K562 (cell line): ENCODE measurements around the gene GSPT2. TPM values are rescaled to one million over a fixed set of nuclear protein-coding genes. Genes with fewer than 3 reads are reported as not detected.
"Not testable (repeated sequence)": the region's sequence is repeated elsewhere in the genome, so short reads cannot be mapped to it uniquely, and the experiment has no call there.

Experiments
- ATAC-seq: fragments of 200-7000 bp; cut with Tn5 transposase; 3 replicates; pipeline ENCODE4 v1.9.1; 2020; ENCODE audit warnings: moderate library complexity
- BruUV-seq: library from RNA; stranded (reverse); fragments of 400-500 nt; replicated peaks from 2 replicates; lab custom pipeline; 2021; lab: Mats Ljungman, UMichigan
- CTCF ChIA-PET: fragments of 300-600 bp; formaldehyde crosslinking; extraction: SDS; loops from one replicate; lab custom pipeline; 2021; ENCODE audit warnings: low intra/inter-chr PET ratio; lab: Yijun Ruan, JAX
- POLR2A ChIA-PET: fragments of 300-600, 350-650 bp; sonication (Branson Sonifier 250); formaldehyde crosslinking; extraction: SDS; loops from one replicate; lab custom pipeline; 2021; ENCODE audit warnings: antibody characterized with exemption, inconsistent platforms; lab: Yijun Ruan, JAX
- DNase-seq, 4 experiments: peaks; one replicate each; pipeline versions ENCODE4 v3.0.0 to v3.0.0-alpha.2; 2011 to 2018; ENCODE audit warnings: low spot score in 3 of 4, mixed read lengths in 3 of 4; ENCODE audit errors: extremely low read depth in 1 of 4
- FAIRE-seq: peaks from 2 replicates; lab custom pipeline; 2011; peaks lifted over from hg19 to GRCh38; lab: Jason Lieb, UNC
- H2AFZ ChIP-seq: 2 replicates; pipeline ENCODE4 v1.6.0; 2011; ENCODE audit warnings: low read depth, low read length, control low read depth, inconsistent platforms
- H3K27ac ChIP-seq: fragments of 200-600 bp; 3 replicates; pipeline ENCODE4 v1.8.0; 2011; ENCODE audit warnings: low read depth, mild to moderate bottlenecking, control low read depth, inconsistent platforms, low read length, moderate library complexity, mixed read lengths; ENCODE audit errors: extremely low read depth
- H3K27me3 ChIP-seq, 2 experiments: fragments of 300-600 bp in 1 of 2; 2 replicates in 1 of 2; 3 replicates in 1 of 2; pipeline versions ENCODE4 v1.6.0 to v1.8.0; 2011; ENCODE audit warnings: inconsistent platforms in 2 of 2, low read length in 2 of 2, mild to moderate bottlenecking in 1 of 2, mixed read lengths in 1 of 2, moderate library complexity in 1 of 2; ENCODE audit not compliant: control insufficient read depth in 2 of 2, insufficient read depth in 2 of 2
- H3K36me3 ChIP-seq: fragments of 300-600 bp; 3 replicates; pipeline ENCODE4 v1.8.0; 2011; ENCODE audit warnings: mild to moderate bottlenecking, low read length, inconsistent platforms; ENCODE audit not compliant: control insufficient read depth, insufficient read depth
- H3K4me1 ChIP-seq, 2 experiments: fragments of 200-600 bp in 1 of 2; replicated peaks in 1 of 2; 2 replicates in 1 of 2; 3 replicates in 1 of 2; pipeline versions ENCODE4 v1.5.1 to v1.8.0; 2011; ENCODE audit warnings: inconsistent platforms in 2 of 2, low read length in 2 of 2, mild to moderate bottlenecking in 1 of 2, mixed read lengths in 1 of 2, moderate library complexity in 1 of 2; ENCODE audit not compliant: control insufficient read depth in 2 of 2, insufficient read depth in 2 of 2
- H3K4me2 ChIP-seq: 2 replicates; pipeline ENCODE4 v1.6.1; 2011; ENCODE audit warnings: low read length, control low read depth, inconsistent platforms, mixed read lengths; ENCODE audit not compliant: insufficient read depth
- H3K4me3 ChIP-seq: fragments of 200-600 bp; sonication (generic), shearing (Covaris generic); 2 replicates; pipeline ENCODE4 v1.5.1; 2016; ENCODE audit warnings: control low read depth, inconsistent platforms
- H3K79me2 ChIP-seq: fragments of 200-600 bp; 3 replicates; pipeline ENCODE4 v1.8.0; 2011; ENCODE audit warnings: low read length, inconsistent platforms; ENCODE audit not compliant: control insufficient read depth, insufficient read depth
- H3K9ac ChIP-seq, 2 experiments: 2 replicates each; pipeline versions ENCODE4 v1.6.0 to v1.6.1; 2011; ENCODE audit warnings: low read depth in 2 of 2, low read length in 2 of 2, control low read depth in 1 of 2, inconsistent platforms in 1 of 2, mild to moderate bottlenecking in 1 of 2, mixed read lengths in 1 of 2; ENCODE audit not compliant: insufficient read depth in 1 of 2
- H3K9me1 ChIP-seq: one replicate; pipeline ENCODE4 v1.6.0; 2011; ENCODE audit warnings: inconsistent platforms, mild to moderate bottlenecking, low read length, moderate library complexity; ENCODE audit not compliant: control insufficient read depth, insufficient read depth
- H3K9me3 ChIP-seq: replicated peaks from 2 replicates; pipeline ENCODE4 v1.5.1; 2011; ENCODE audit warnings: low read depth, low read length, inconsistent platforms; ENCODE audit not compliant: control insufficient read depth, insufficient read depth
- H4K20me1 ChIP-seq: replicated peaks from 2 replicates; pipeline ENCODE4 v1.6.1; 2011; ENCODE audit warnings: low read length, inconsistent platforms, mixed read lengths; ENCODE audit not compliant: control insufficient read depth, insufficient read depth
- WGBS: fragments of 100-300 bp; shearing (Covaris generic); methylation state at CpG from one replicate; pipeline ENCODE4 v1.1.6; 2016; ENCODE audit warnings: low coverage, mixed read lengths; ENCODE audit not compliant: insufficient coverage; ENCODE audit errors: missing lambda C conversion rate; 5-methylcytosine and 5-hydroxymethylcytosine counted together
- in situ Hi-C: fragments of 300-500 bp; cut with MboI; formaldehyde crosslinking; loops from 4 replicates; pipeline ENCODE4 v1.15.0; 2018; ENCODE audit warnings: inconsistent platforms, mixed read lengths
- intact Hi-C: fragments of 100-400 bp; cut with micrococcal nuclease; formaldehyde crosslinking; loops from 2 replicates; pipeline ENCODE4 v1.14.2; 2022
- polyA plus RNA-seq, 8 experiments: library from polyadenylated mRNA; depleted of rRNA in 4 of 8; stranded (reverse) in 5 of 8; unstranded in 3 of 8; fragments of >200 nt; fragmentation: Nextera tagmentation in 2 of 8; fragmentation: Illumina TruSeq in 1 of 8; extraction: Ambion mirVana in 2 of 8; extraction: Trizol in 1 of 8; gene quantifications; 2 replicates each; pipeline versions ENCODE4 v1.2.1 to v1.2.3, GENCODE V29; 2011 to 2014; ENCODE audit warnings: inconsistent platforms in 1 of 8, missing spikeins in 1 of 8
- total RNA-seq, 7 experiments: library from RNA; depleted of rRNA in 6 of 7; stranded (reverse); fragments of >200 nt in 6 of 7; fragmentation: Illumina TruSeq in 2 of 7; extraction: Trizol in 2 of 7; gene quantifications; 2 replicates each; pipeline versions ENCODE4 v1.2.1 to v1.2.3, GENCODE V29; 2011 to 2021; ENCODE audit warnings: low replicate concordance in 1 of 7

GSPT2 gene
- total and polyA plus RNA-seq, 9 of the 15 experiments (the other 6 are each of a cell fraction or from before 2014, with no cell fraction given) = 0.93 to 4.2 (median 3.4) TPM

GRCh38 chrX:51710277-51711164 lies 32.7 kb upstream of the GSPT2 start, which contains the start of gene CENPVL1:
Gene CENPVL1 (plus strand): TSS chrX:51710512. CDS start chrX:51710512, 0 bp downstream.
- H3K79me2 ChIP-seq, POLR2A ChIA-PET, H3K36me3 ChIP-seq, H2AFZ ChIP-seq, H3K9me1 ChIP-seq, H3K27me3 ChIP-seq, CTCF ChIA-PET, H3K9me3 ChIP-seq, BruUV-seq, H3K9ac ChIP-seq, FAIRE-seq, DNase-seq, H3K4me1 ChIP-seq, ATAC-seq, H4K20me1 ChIP-seq, H3K4me2 ChIP-seq, H3K4me3 ChIP-seq, intact Hi-C loops, H3K27ac ChIP-seq, in situ Hi-C loops: not testable (repeated sequence)
- WGBS = no CpG with 5 or more reads among the region's 87 CpGs

GRCh38 chrX:51712943-51713647 lies 30.1 kb upstream of the GSPT2 start:
- ATAC-seq, in situ Hi-C loops, H3K9me3 ChIP-seq: not testable (repeated sequence)

More at GRCh38 chrX:51712943-51713647, 30.1 kb upstream of the GSPT2 start:
- H3K27me3 ChIP-seq, intact Hi-C loops, POLR2A ChIA-PET, DNase-seq, CTCF ChIA-PET, H2AFZ ChIP-seq, H3K4me2 ChIP-seq, H3K27ac ChIP-seq, H3K4me3 ChIP-seq, H3K4me1 ChIP-seq, BruUV-seq, H3K36me3 ChIP-seq, FAIRE-seq, H3K9me1 ChIP-seq, H3K79me2 ChIP-seq, H3K9ac ChIP-seq, H4K20me1 ChIP-seq: not testable (repeated sequence)
- no CpG with 5 or more reads among the region's 18 CpGs for WGBS
